ENCODE data around the gene HEY2. TPM values are rescaled to one million over a fixed set of nuclear protein-coding genes. Genes with fewer than 3 reads are reported as not detected.

HEY2 gene
- total and polyA plus RNA-seq, 2 of the 8 experiments (the other 6 are each of a cell fraction or from before 2014, with no cell fraction given) = 9.1 to 16.2 TPM

DNA sequence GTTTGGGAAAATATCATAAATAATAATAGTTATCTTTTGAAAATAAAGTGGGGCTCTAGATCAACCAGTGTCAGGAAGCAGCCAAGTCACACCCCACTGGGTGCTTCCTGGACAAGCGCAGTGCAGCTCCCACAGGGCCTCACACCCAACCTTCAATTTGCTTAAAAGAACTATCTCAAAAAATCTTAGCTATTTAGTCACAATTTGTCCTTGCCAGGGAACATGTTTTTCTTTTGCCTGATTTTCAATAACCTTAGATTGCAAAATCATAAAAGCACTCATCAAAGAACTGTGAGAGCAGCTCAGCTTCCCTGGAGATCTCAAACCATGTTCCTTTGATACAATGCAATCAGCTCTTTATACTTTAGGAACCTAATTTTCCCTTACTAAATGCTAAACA, 39.7 kb downstream of the HEY2 start:
- POLR2A ChIA-PET (ENCODE audit: partially characterized antibody) = interaction anchor here (1.5 to 3.2 kb wide), 5 partner anchors 8 to 198 kb away, joined by 6 to 66 read pairs (median 12); partner anchors contain the start of gene TRMT11
- H3K9ac ChIP-seq (replicated peaks in 1 of 4; ENCODE audit: extremely low read depth in 1 of 4, low read depth in 3 of 4, low read length in 3 of 4) = no peak overlapping the region

More for the DNA sequence above, 39.7 kb downstream of the HEY2 start:
- DNase-seq (ENCODE audit: low read depth in 1 of 2, low spot score in 2 of 2) (no peak), FAIRE-seq (no peak)
- Histone ChIP-seq H3K79me2 (ENCODE audit: control insufficient read depth in 1 of 2, insufficient read depth in 2 of 2, low read length in 2 of 2) (0 out of 4 replicates have a peak, but pooled peaks cover 0 to 5% of the 10 kb centered on the region in 2 experiments), H2BK120ac (replicated peaks; ENCODE audit: low read depth, low read length) (no peak overlapping the region), H3K23ac (ENCODE audit: insufficient read length) (no peak overlapping the region), H3K23me2 (ENCODE audit: low read depth, low read length) (peaks cover 11% of the 10 kb centered on the region), H3K18ac (ENCODE audit: extremely low read depth, low read length) (no peak overlapping the region), H2BK15ac (ENCODE audit: low read length) (no peak overlapping the region), H3K4me1 (replicated peaks in 1 of 4; ENCODE audit: control insufficient read depth in 3 of 4, insufficient read depth in 4 of 4, low read length in 3 of 4) (peaks cover 2 to 10% (median 4%) of the 10 kb centered on the region in 4 experiments; a peak in 4 of 7 replicates), H4K8ac (ENCODE audit: extremely low read depth, insufficient read depth, low read length) (no peak overlapping the region), H2BK12ac (ENCODE audit: low read depth, low read length) (no peak overlapping the region), H2AFZ (ENCODE audit: low read length) (no peak overlapping the region), H2BK5ac (ENCODE audit: low read depth, low read length) (no peak overlapping the region), H4K20me1 (replicated peaks in 1 of 2; ENCODE audit: control insufficient read depth in 1 of 2, insufficient read depth in 2 of 2, low read length in 2 of 2) (no peaks in the 10 kb centered on the region), H3K36me3 (ENCODE audit: control insufficient read depth in 2 of 4, insufficient read depth in 4 of 4, low read length in 3 of 4) (no peaks in the 10 kb centered on the region), H3K79me1 (ENCODE audit: low read depth, low read length) (no peaks in the 10 kb centered on the region), H4K5ac (ENCODE audit: insufficient read length, low read depth, low read length) (no peak overlapping the region), H2BK20ac (ENCODE audit: low read length) (no peak overlapping the region), H3K9me3 (ENCODE audit: insufficient read depth in 2 of 2, low read depth in 1 of 2, low read length in 1 of 2) (no peaks in the 10 kb centered on the region), H3K4ac (replicated peaks; ENCODE audit: insufficient read length, low read depth, low read length) (no peak overlapping the region), H3K56ac (replicated peaks; ENCODE audit: insufficient read length, low read depth, low read length) (no peak overlapping the region), H3K27ac (ENCODE audit: low read depth, low read length) (no peak overlapping the region), H3K27me3 (replicated peaks in 1 of 4; ENCODE audit: control insufficient read depth in 3 of 4, extremely low read depth in 1 of 4, insufficient read depth in 3 of 4, low read length in 3 of 4) (no peaks in the 10 kb centered on the region; a peak in 1 of 7 replicates), H4K91ac (replicated peaks; ENCODE audit: insufficient read length, low read length) (no peak overlapping the region), H3K14ac (ENCODE audit: insufficient read length) (no peak overlapping the region), H3K4me2 (ENCODE audit: insufficient read depth in 1 of 2, low read depth in 2 of 2, low read length in 2 of 2) (peak overlapping the region; percentile 73 to 89; a peak in 2 of 4 replicates), H3K4me3 (ENCODE audit: extremely low read depth in 1 of 4, insufficient read depth in 2 of 4, low read depth in 3 of 4, low read length in 4 of 4) (peak overlapping the region in 1 of 4 experiments; percentile 75; a peak in 1 of 8 replicates), H2AK5ac (ENCODE audit: low read depth, low read length) (no peak overlapping the region)
- no peak for TF ChIP-seq CHD1 (IDR thresholded peaks at IDR 0.05; ENCODE audit: low read depth, low read length)
- TF ChIP-seq, protein P1, sequence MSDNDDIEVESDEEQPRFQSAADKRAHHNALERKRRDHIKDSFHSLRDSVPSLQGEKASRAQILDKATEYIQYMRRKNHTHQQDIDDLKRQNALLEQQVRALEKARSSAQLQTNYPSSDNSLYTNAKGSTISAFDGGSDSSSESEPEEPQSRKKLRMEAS (IDR thresholded peaks at IDR 0.05) = no peak
- TF ChIP-seq RBBP5 (IDR thresholded peaks at IDR 0.05; ENCODE audit: borderline replicate concordance, low read depth, low read length) = no peak
- TF ChIP-seq SIRT6 (IDR thresholded peaks at IDR 0.05; ENCODE audit: low read length) = no peak
- no peak for TF ChIP-seq RXRA (IDR thresholded peaks at IDR 0.05; ENCODE audit: insufficient read depth, low read depth, low read length)
- no peak for TF ChIP-seq EP300 (IDR thresholded peaks at IDR 0.05; ENCODE audit: borderline replicate concordance in 1 of 2, low read depth in 2 of 2, low read length in 2 of 2)
- no peak for TF ChIP-seq JUN (IDR thresholded peaks at IDR 0.05; ENCODE audit: low read depth, low read length)
- TF ChIP-seq TEAD4 (IDR thresholded peaks at IDR 0.05; ENCODE audit: low read depth, low read length) = no peak
- WGBS, 2 experiments (ENCODE audit: extremely low coverage in 1 of 2, insufficient coverage in 1 of 2, insufficient read length in 1 of 2, insufficient replicate concordance in 2 of 2, low coverage in 1 of 2, low lambda C conversion rate in 2 of 2, missing lambda C conversion rate in 1 of 2) = 86% methylated on average over 1 of the region's 1 CpG; no CpG with 5 or more reads in 1 of the 2 experiments
- CTCF ChIA-PET (ENCODE audit: partially characterized antibody) = interaction anchor here (0.6 to 6.2 kb wide), 12 partner anchors 9 to 597 kb away, joined by 3 to 77 read pairs (median 10); partner anchors contain the start of gene HINT3

Measured in H1 (cell line).